Stimulated activated CD8-positive, alpha-beta memory T cell treated with anti-CD3 and anti-CD28 coated beads, Interleukin-12 subunit alpha, Interleukin-12 subunit beta, amount 100 ng/mL, for 24 hours (primary cell): ENCODE data around the gene SMIM36.
"Not testable (repeated sequence)": the region's sequence is repeated elsewhere in the genome, so short reads cannot be mapped to it uniquely, and the experiment has no call there.

Source experiments
- DNase-seq: peaks from one replicate; pipeline ENCODE4 v3.0.0-alpha.2; 2020; ENCODE audit errors: extremely low read depth

Gene SMIM36

DNA sequence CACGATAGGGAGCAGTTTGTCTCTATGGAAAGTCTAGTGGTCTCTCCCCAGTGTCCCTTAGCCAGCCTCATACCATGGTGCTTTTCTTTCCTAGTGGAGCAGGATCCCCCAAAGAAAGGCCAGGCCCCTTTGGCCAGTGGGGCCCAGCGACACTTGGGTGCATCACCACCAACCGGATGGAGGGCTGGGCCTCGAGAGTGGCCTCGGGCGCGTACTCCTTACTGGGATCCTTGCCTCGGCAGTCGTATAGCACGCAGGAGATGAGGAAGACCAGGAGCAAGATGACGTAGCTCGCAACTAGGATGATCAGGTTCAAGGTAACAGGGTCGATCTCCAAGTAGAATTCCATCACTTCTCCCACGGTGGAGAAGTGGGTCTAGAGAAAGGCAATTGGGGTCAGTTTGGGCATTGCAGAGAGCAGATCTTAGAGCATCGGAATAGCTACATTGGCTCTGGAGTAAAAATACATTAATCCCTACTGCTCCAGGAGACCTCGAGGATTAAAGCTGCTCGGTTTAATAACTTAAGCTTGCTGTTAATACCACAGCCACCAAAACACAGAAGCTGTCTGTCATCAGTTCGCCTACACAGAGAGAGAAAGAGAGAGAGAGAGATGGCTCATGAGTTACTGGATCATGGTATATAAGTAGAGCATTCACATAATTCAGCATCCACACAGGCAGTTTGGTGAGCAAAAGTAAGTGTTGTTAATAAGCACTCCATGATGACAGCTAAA lies at the start of gene SMIM36:
Gene SMIM36, minus strand, starts transcription at position 467 of the 736 bp plus-strand sequence.
- DNase-seq, result no peak

DNA sequence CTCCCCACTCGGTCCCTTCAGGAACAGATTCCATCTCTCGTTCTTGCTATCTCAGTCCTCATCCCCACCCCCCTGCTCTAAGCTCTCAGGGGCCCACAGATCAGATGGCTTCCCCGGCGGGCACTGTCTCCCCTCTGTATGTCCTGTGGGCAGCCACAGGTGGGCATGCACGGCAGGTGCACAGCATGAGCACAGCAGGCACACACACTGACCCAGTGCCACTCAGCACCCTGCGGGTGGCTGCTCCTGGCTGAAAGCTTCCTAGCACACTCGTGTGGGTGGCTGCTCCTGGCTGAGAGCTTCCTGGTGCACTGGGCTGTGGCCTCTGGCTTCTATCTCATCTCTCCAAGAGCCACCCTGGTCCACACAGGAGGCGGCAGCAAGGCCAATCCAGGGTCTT lies 44.5 kb upstream of the SMIM36 start:
- DNase-seq, result no peak

GRCh38 chr17:55549140-55549539 lies 37.9 kb upstream of the SMIM36 start:
- DNase-seq, result no peak

GRCh38 chr17:55546991-55547664 lies 35.9 kb upstream of the SMIM36 start:
- no peak for DNase-seq

DNA sequence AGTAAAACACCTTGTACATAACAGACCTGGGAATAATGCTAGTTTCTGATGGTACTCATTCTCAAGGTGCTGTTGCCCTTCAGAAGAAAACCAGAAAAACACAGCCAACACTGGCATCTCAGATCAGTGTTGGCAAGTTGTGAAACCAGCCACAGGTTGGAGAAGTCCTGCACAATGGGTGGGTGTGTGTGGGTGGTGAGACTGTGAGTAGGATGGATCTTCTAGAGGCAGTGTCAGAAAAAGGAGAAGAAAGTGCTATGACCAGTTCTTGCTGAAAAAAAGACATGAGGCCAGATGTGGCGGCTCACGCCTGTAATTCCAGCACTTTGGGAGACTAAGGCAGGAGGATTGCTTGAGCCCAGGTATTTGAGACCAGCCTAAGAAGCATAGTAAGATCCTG lies 35.2 kb upstream of the SMIM36 start:
- DNase-seq, result no peak

- no peak for DNase-seq
These were observed 34.6 kb upstream of the SMIM36 start for GRCh38 chr17:55545806-55546205.

DNA sequence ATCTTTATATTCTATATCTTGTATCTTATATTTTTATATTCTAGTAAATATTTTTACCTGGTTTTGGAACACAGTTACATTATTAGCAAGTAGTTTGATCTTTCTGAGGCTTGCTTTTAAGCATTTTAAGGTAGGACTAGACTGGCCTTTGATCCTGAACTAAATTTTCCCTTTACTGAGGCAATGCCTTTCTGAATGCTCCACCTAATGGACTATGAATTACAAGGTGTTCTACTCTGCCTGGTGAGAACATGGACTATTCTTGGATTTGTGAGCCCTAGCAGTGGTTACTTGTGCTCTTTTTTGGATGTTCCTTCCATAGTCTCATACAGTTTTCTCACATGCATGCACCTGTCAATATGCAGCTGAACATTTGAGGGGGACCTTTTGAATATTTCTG lies 32.5 kb upstream of the SMIM36 start:
- DNase-seq, result no peak

DNA sequence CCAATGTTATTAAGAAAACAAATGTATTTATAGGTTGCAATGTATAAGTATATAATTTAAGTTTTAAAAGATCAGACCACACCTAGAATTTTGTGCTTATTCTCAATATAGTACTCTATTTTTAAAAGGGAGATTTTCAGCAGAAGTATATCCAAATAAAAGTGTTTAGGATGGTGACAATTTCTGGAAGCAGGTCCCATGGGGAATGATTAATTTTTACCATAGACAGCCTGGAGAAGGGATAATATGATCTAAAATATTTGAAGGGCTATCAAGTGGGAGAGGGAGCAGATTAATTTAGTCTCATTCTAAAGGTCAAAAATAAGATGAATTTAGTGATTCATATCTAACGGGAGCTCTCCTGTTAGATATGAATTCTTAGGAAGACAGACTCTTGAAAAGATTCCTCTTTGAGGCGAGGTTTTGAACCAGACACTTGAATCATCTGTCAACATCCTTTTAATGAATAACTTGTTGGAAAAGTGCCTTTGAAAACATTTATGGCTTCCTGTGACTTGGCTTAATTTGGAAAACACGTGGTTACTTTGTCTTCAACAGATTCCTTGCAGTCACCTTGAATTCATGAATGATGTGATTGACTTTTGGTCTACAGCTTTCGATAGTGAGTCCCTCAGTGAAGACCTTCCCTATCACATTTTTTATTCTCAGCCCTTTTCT lies 29.3 kb upstream of the SMIM36 start:
- DNase-seq, result no peak

- DNase-seq, result no peak
These were observed 25.0 kb upstream of the SMIM36 start for GRCh38 chr17:55536205-55536604.

- no peak for DNase-seq
These were observed 22.4 kb upstream of the SMIM36 start for GRCh38 chr17:55533608-55534007.

DNA sequence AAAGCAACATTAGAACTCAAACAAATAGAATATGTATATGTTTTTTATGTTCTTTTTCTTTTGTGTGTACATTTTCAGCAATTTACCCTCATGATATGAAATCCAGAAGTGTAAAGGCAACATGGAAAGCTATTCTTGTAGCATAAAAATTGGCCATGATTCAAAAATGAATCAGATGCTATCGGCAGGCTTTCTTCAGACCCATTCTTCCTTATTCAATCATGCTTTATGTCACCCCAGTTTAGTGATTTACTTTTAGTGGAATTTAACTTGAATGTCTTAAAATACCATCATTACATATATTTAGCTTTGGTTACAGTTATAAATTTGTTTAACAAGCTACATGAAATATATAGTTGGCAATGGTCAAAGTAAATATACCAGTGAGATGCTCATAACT lies 21.4 kb upstream of the SMIM36 start:
- DNase-seq, result no peak

DNA sequence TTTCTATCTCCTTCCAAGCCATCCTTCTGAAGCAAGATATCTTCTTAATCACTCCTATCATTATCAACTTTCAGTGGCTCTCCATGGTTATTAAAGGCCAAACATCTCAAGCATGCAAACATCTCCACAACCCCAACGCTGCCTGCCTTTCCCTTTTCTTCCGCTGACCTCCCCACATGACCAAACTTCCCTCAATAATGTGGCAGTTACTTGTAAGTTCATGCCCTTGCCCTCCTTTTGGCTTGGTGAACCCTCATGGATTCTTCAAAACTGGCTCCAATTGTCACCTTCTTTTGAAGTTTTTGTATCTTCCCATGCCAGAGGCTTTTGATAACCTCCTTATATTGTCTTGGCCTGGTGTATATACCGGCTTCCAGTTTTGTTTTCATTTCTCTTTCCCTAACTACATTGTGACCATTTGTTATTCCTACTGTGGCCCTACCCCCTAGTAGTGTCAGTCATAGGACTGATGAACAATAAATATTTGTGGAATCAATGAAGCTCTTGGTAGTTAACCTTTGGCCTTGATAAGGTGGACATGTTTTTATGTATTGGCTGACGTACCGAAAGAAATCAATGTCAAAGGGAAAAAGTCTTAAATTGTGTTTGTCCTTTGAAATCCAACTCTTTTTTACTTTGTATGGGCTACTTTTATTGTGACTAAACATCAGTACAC lies 19.9 kb upstream of the SMIM36 start:
- no peak for DNase-seq

DNA sequence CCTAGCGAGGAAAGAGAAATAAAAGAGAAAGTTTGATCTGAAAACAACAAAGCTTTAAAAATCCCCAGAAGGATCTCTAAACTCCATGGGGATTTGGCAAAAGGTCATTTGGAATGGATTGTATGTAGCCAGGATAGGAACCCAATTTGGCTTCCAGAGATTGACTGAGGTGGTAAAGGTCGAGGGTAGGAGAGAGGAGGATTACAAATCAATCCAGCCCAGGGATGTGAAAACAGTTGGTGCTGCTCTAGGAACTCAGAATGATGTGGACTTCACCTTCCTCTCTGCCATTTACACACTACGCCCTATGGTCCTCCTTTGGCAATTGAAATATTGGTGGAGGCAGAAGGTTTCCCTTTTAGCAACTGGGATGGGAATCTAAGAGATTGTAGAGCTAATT lies 18.8 kb upstream of the SMIM36 start:
- no peak for DNase-seq

DNA sequence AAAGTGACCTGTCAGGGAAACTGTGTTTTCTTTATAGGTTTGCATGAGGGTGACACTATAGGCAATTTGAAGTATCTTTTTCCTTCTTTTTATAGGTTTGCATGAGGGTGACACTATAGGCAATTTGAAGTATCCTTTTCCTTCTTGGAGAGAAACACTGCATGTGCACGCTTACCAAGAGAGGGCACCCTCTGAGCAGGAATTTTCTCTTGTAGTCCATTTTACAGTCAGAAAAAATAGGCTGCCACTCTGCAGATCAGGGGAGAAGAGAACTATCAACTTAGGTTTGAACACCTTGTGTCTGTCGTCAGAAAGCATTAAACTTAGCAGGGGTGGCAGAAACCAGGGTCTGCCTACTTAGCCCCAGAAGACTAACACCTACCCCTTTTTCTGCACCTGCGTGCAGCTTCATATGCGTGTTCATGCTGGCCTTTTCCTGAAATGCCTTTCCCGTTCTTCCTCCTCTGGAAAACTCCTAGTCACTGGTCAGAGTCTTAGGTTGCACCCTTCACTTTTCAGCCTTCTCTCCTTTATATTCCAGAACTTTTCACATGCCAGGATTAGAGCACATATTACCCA lies 16.4 kb upstream of the SMIM36 start:
- DNase-seq, result no peak

GRCh38 chr17:55524440-55525220 lies 13.4 kb upstream of the SMIM36 start:
- no peak for DNase-seq

DNA sequence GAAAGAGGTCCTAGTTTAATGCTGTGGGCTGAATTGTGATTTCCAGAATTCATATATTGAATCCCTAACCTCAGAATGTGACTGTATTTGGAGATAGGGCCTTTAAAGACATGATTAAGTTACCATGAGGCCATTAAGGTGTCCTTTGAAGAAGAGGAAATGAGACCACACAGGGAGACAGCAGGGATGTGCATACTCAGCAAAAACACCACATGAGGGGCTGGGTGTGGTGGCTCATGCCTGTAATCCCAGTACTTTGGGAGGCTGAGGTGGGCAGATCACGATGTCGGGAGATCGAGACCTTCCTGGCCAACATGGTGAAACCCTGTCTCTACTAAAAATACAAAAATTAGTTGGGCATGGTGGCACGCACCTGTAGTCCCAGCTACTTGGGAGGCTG lies 11.8 kb upstream of the SMIM36 start:
- not testable (repeated sequence) for DNase-seq

- DNase-seq, result no peak
These were observed 9.9 kb upstream of the SMIM36 start for GRCh38 chr17:55521186-55521585.

DNA sequence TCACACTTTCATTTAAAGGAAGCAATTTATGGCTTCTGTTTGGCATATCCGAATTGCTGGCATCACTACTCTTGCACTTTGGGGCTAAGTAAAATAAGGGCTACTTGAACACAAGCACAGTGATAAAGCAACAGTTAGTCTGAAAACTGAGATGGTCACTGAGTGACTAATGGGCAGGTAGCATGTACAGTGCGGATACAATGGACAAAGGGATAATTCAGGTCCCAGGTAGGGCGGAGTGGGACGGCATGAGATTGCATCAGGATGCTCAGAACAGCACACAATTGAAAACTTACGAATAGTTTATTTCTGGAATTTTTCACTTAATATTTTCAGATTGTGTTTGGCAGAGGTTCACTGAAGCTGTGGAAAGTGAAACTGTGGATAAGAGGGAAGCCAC lies 9.2 kb upstream of the SMIM36 start:
- DNase-seq, result no peak

DNA sequence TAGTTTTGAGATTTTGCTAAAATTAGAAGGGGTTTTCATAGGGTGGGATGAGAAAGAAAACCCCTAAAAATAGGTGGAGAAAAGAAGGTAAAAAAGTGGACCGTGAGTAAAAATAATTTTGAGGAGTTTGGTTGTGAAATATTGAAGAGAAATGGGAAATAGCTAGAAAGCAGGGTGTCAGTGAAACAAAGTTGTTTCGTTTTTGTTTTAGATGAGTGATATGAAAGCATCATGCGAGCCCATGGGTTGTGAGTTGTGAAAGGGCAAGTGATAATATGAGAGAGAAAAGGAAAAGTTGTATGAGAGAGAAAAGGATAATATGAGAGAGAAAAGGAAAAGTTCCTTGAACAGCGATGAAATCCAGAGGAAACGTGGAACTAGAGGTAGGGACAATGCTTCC lies 7.3 kb upstream of the SMIM36 start:
- DNase-seq, result no peak

GRCh38 chr17:55513885-55514590 lies 2.8 kb upstream of the SMIM36 start:
- DNase-seq, result peak; percentile 24

DNA sequence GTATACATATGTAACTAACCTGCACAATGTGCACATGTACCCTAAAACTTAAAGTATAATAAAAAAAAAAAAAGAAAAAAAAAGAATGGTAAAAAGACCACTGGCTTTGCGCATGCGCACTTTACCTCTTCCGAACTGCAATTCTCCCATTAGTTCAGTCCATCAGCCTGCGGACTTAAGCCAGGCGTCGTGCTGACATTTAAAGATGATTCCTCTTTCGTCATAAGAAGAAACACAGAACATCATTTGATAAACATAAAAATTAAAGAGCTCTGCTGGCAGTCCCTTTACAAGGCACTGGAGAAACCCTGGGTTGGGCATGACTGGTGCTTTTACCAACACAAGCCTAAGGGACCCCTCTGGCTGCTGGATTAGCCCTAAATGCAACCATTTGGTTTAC lies 3.6 kb downstream of the SMIM36 start:
- DNase-seq, result not testable (repeated sequence)
